PFSK-1 (cell line): Measurements from ENCODE around the gene LAMC1.

Source experiments
- POLR2AphosphoS5 ChIP-seq: IDR thresholded peaks from 2 replicates; pipeline ENCODE4 v1.6.1; 2012; ENCODE audit warnings: low read depth, mild to moderate bottlenecking, control low read depth, low read length, moderate library complexity
- SIN3A ChIP-seq: IDR thresholded peaks from 2 replicates; pipeline ENCODE4 v1.6.1; 2012; ENCODE audit warnings: mild to moderate bottlenecking, low read length, moderate library complexity, borderline replicate concordance; ENCODE audit not compliant: insufficient read depth
- TAF1 ChIP-seq: IDR thresholded peaks from 2 replicates; pipeline ENCODE4 v1.6.1; 2012; ENCODE audit warnings: low read length, control low read depth, borderline replicate concordance; ENCODE audit not compliant: insufficient read depth

- TF ChIP-seq POLR2AphosphoS5 (no peak), SIN3A (no peak), TAF1 (no peak)
Measured at GRCh38 chr1:183125279-183125999, 102.2 kb downstream of the LAMC1 start.
